GM21576 (cell line): ENCODE data around the gene SREK1IP1.

ENCODE experiments used
- ATAC-seq: cut with Tn5 transposase; IDR thresholded peaks from one replicate; pipeline ENCODE4 v1.9.1; 2021; ENCODE audit warnings: mild to moderate bottlenecking, moderate library complexity; ENCODE audit not compliant: unreplicated experiment

The SREK1IP1 gene

GRCh38 chr5:64688965-64689364 lies 79.5 kb downstream of the SREK1IP1 start:
- ATAC-seq = no peak

DNA sequence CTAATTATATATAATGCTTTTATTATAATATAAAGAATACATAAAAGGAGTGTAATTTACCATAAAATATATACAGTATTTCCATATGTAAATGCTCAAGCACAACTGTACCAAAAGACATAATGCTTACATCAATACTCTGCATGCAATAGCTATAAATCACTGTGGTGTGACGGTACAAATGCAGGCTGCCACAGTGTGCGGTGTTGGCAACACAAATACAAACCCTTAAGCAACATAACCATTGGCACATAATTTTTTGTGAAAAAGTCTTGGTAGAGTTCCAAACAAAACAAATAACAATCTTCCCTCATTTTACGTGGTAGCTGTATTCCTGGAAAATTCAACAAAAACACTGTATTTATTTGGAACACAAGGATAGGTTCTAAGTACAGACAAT lies 80.1 kb downstream of the SREK1IP1 start:
- no peak for ATAC-seq

- no peak for ATAC-seq
These were observed 82.6 kb downstream of the SREK1IP1 start for GRCh38 chr5:64685866-64686265.

- no peak for ATAC-seq
These were observed 85.9 kb downstream of the SREK1IP1 start for GRCh38 chr5:64682608-64683007.

- no peak for ATAC-seq
These were observed 88.2 kb downstream of the SREK1IP1 start for GRCh38 chr5:64680289-64680688.

DNA sequence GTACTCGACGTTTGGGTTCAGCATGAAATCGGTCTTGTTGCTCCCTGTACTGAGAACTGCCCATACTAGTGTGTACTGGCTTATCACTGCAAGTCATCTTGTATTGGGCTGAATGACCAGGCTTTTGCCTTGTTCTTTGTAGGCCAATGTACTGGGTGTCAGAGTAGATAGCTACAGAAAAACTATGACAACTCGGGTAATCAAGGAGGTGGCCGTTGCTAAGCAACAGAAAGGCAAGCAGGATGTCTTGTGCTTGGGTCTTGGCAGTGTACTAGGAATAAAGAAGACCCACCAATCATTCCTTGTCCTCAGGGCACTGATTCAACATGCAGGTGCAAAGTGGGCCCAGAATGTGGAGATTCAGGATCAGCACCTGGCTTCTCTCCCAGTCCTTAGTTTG lies 90.1 kb downstream of the SREK1IP1 start:
- no peak for ATAC-seq

DNA sequence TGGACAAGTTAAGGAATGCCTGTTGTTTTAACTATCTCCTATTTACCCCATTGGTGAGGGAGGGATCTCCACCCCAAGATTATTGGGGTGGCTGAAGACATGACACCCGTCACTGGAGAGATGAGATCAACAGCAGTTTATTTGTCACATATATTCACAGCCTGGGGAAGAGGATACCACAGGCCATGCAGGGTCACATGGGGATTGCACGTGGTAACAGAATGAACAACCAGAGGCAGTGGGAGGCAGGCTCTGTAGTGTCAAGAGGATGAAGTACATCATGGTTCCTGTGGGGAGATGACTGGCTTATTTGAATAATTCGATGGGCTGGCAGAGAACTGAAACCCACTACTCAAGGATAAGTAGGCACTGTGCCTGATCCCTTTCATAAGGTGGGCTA lies 96.8 kb downstream of the SREK1IP1 start:
- ATAC-seq = no peak

DNA sequence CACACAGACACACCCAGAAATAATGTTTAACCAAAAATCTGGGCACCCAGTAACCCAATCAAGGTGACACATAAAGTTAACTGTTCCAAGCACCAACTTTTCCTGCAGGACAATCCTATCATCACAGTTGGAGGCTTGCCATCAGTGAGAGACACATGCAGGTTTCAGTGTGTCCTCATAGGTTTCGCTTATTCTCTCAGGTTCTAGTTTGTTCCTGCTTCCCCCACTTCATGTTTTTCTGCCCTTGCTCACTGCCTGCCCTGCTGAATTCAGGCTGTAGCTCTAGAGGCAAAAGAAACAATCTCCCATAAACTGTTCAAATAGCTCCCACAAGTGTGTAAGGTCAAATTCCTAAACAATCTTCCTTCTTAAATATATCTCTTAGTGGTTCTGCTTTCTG lies 98.2 kb downstream of the SREK1IP1 start:
- no peak for ATAC-seq
